MM.1S (cell line): ENCODE data around the gene ID2.

Experiments
- EZH2 ChIP-seq: fragments of 300-600 bp; sonication (generic); optimal IDR thresholded peaks from 2 replicates; pipeline ENCODE3; 2017; ENCODE audit warnings: low read depth, mild to moderate bottlenecking, antibody characterized with exemption, low read length, mixed read lengths
- EZH2phosphoT487 ChIP-seq: fragments of 300-600 bp; sonication (generic); IDR thresholded peaks from 2 replicates; pipeline ENCODE4 v1.6.1; 2018; ENCODE audit warnings: antibody characterized with exemption, low read length
- TF ChIP-seq, protein P1 (sequence below): fragments of 300-600 bp; sonication (generic); IDR thresholded peaks from 2 replicates; pipeline ENCODE4 v1.5.1; 2016; ENCODE audit warnings: antibody characterized with exemption, low read length, mixed read lengths

DNA sequence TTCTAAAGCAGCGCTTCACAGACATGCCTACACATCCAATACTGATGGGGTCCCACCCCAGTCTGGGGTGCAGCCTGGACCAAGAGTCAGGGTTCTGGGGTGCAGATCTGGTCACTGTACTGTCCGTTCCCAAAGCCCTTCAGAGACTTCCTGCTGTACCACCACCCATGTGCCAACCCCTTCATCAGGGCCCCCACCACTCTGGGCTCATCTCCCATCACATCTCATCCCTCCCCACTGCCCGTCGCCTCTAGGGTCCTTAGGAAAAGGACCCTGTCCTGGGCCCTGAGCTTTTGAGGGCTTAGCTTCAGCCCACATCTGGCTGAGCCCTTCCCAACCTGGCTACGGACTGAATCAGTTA is 37.9 kb upstream of the ID2 start:
- no peak for TF ChIP-seq EZH2phosphoT487
- TF ChIP-seq, protein P1, sequence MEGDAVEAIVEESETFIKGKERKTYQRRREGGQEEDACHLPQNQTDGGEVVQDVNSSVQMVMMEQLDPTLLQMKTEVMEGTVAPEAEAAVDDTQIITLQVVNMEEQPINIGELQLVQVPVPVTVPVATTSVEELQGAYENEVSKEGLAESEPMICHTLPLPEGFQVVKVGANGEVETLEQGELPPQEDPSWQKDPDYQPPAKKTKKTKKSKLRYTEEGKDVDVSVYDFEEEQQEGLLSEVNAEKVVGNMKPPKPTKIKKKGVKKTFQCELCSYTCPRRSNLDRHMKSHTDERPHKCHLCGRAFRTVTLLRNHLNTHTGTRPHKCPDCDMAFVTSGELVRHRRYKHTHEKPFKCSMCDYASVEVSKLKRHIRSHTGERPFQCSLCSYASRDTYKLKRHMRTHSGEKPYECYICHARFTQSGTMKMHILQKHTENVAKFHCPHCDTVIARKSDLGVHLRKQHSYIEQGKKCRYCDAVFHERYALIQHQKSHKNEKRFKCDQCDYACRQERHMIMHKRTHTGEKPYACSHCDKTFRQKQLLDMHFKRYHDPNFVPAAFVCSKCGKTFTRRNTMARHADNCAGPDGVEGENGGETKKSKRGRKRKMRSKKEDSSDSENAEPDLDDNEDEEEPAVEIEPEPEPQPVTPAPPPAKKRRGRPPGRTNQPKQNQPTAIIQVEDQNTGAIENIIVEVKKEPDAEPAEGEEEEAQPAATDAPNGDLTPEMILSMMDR = no peak
- TF ChIP-seq EZH2 = no peak
